ENCODE results near the gene CLOCK. TPM values are rescaled to one million over a fixed set of nuclear protein-coding genes. Genes with fewer than 3 reads are reported as not detected.

The CLOCK gene
- total RNA-seq, 2 experiments from 2014 or later: 1.9 to 9.0 TPM

- Histone ChIP-seq H3K27ac (ENCODE audit: low read depth, low read length, poor library complexity, severe bottlenecking) (no peak overlapping the region), H3K79me2 (ENCODE audit: insufficient read depth, low read depth, low read length) (no peaks in the 10 kb centered on the region), H4K20me1 (ENCODE audit: insufficient read depth, low read length) (0 out of 2 replicates have a peak, but pooled peaks cover 8% of the 10 kb centered on the region), H3K36me3 (ENCODE audit: insufficient read depth, low read length) (no peaks in the 10 kb centered on the region), H3K4me1 (ENCODE audit: insufficient read depth, low read length, poor library complexity, severe bottlenecking) (peaks cover 7% of the 10 kb centered on the region), H3K4me2 (ENCODE audit: low read length) (no peak overlapping the region), H3K4me3 (ENCODE audit: low read depth, low read length, poor library complexity, severe bottlenecking) (no peak overlapping the region), H3K9me2 (ENCODE audit: insufficient read depth, low read length) (no peaks in the 10 kb centered on the region), H2AFZ (ENCODE audit: low read length) (no peak overlapping the region), H3K9me3 (ENCODE audit: low read length) (peaks cover 6% of the 10 kb centered on the region; the same call in 1 of the 2 replicates)
- no TSS peak for BruUV-seq (replicated peaks)
- ChIA-PET POLR2A (interaction anchor here (1.1 kb wide), 1 partner anchor 8 kb away, joined by 5 read pairs; no protein-coding TSS in a partner anchor), CTCF (ENCODE audit: unreplicated experiment) (no interaction called here)
- TF ChIP-seq EZH2phosphoT487 (IDR thresholded peaks at IDR 0.05; ENCODE audit: borderline replicate concordance, low read depth, low read length) (no peak), CTCF (conservative IDR thresholded peaks at IDR 0.05; ENCODE audit: low read length) (no peak)
- intact Hi-C loops (cut with micrococcal nuclease; ENCODE audit: unreplicated experiment): loop anchor here (5.0 kb wide), 2 partner anchors 302 to 397 kb away; partner anchors contain the start of genes CEP135 and EXOC1
- no peak for DNase-seq (ENCODE audit: low spot score)
Measured at GRCh38 chr4:55549888-55550287, 3.2 kb upstream of the CLOCK start.

- H3K27ac ChIP-seq (ENCODE audit: low read depth, low read length, poor library complexity, severe bottlenecking): no peak overlapping the region
- intact Hi-C loops (cut with micrococcal nuclease; ENCODE audit: unreplicated experiment): loop anchor here (1.0 to 5.0 kb wide), 4 partner anchors 153 to 399 kb away; partner anchors contain the start of genes CEP135, EXOC1, SRD5A3 and TMEM165
- DNase-seq (ENCODE audit: low spot score): no peak
- CTCF ChIA-PET (ENCODE audit: unreplicated experiment): no interaction called here
- H3K4me1 ChIP-seq (ENCODE audit: insufficient read depth, low read length, poor library complexity, severe bottlenecking): peaks cover 7% of the 10 kb centered on the region
- BruUV-seq (replicated peaks): no TSS peak
- peak overlapping the region; percentile 79 for H3K4me3 ChIP-seq (ENCODE audit: low read depth, low read length, poor library complexity, severe bottlenecking)
- peaks cover 16% of the 10 kb centered on the region; the same call in 1 of the 2 replicates for H4K20me1 ChIP-seq (ENCODE audit: insufficient read depth, low read length)
- peaks cover 6% of the 10 kb centered on the region; the same call in 1 of the 2 replicates for H3K9me3 ChIP-seq (ENCODE audit: low read length)
- no peaks in the 10 kb centered on the region for H3K79me2 ChIP-seq (ENCODE audit: insufficient read depth, low read depth, low read length)
- TF ChIP-seq EZH2phosphoT487 (IDR thresholded peaks at IDR 0.05; ENCODE audit: borderline replicate concordance, low read depth, low read length) (no peak), CTCF (conservative IDR thresholded peaks at IDR 0.05; ENCODE audit: low read length) (no peak)
- peak overlapping the region; percentile 97 for H3K4me2 ChIP-seq (ENCODE audit: low read length)
- H3K36me3 ChIP-seq (ENCODE audit: insufficient read depth, low read length): no peaks in the 10 kb centered on the region
- H3K9me2 ChIP-seq (ENCODE audit: insufficient read depth, low read length): no peaks in the 10 kb centered on the region
- POLR2A ChIA-PET: no interaction called here
- no peak overlapping the region; the same call in 1 of the 2 replicates for H2AFZ ChIP-seq (ENCODE audit: low read length)
Measured at GRCh38 chr4:55547918-55548317, 1.2 kb upstream of the CLOCK start.

- Histone ChIP-seq H3K27ac (ENCODE audit: low read depth, low read length, poor library complexity, severe bottlenecking) (no peak overlapping the region), H4K20me1 (ENCODE audit: insufficient read depth, low read length) (peaks cover 16% of the 10 kb centered on the region; the same call in 1 of the 2 replicates), H3K9me3 (ENCODE audit: low read length) (peaks cover 4% of the 10 kb centered on the region; the same call in 1 of the 2 replicates), H3K36me3 (ENCODE audit: insufficient read depth, low read length) (no peaks in the 10 kb centered on the region), H3K79me2 (ENCODE audit: insufficient read depth, low read depth, low read length) (no peaks in the 10 kb centered on the region), H2AFZ (ENCODE audit: low read length) (peak overlapping the region; percentile 92), H3K4me1 (ENCODE audit: insufficient read depth, low read length, poor library complexity, severe bottlenecking) (peaks cover 7% of the 10 kb centered on the region), H3K4me2 (ENCODE audit: low read length) (peak overlapping the region; percentile 97), H3K9me2 (ENCODE audit: insufficient read depth, low read length) (no peaks in the 10 kb centered on the region), H3K4me3 (ENCODE audit: low read depth, low read length, poor library complexity, severe bottlenecking) (peak overlapping the region; percentile 79)
- intact Hi-C loops (cut with micrococcal nuclease; ENCODE audit: unreplicated experiment): loop anchor here (1.0 to 5.0 kb wide), 4 partner anchors 152 to 400 kb away; partner anchors contain the start of genes CEP135, EXOC1, SRD5A3 and TMEM165
- DNase-seq (ENCODE audit: low spot score): no peak
- BruUV-seq (replicated peaks): no TSS peak
- TF ChIP-seq EZH2phosphoT487 (IDR thresholded peaks at IDR 0.05; ENCODE audit: borderline replicate concordance, low read depth, low read length) (0 out of 2 replicates have a peak, but pooled peaks have one; percentile 46), CTCF (conservative IDR thresholded peaks at IDR 0.05; ENCODE audit: low read length) (no peak)
- ChIA-PET CTCF (ENCODE audit: unreplicated experiment) (no interaction called here), POLR2A (interaction anchor here (1.6 kb wide), 1 partner anchor 202 kb away, joined by 7 read pairs; the partner anchor contains the start of gene SRD5A3)
Measured at GRCh38 chr4:55547466-55547770, 709 bp upstream of the CLOCK start.

Data from OCI-LY7 (cell line).